ENCODE measurements around the gene FAM120B. TPM values are rescaled to one million over a fixed set of nuclear protein-coding genes. Genes with fewer than 3 reads are reported as not detected.

The FAM120B gene
- polyA plus RNA-seq, 1 donor from 2014 or later = 17.9 TPM

- no peak overlapping the region for H3K27ac ChIP-seq (ENCODE audit: low read length)
- H4K20me1 ChIP-seq (ENCODE audit: insufficient read depth) = no peaks in the 10 kb centered on the region
- no peaks in the 10 kb centered on the region for H3K36me3 ChIP-seq (ENCODE audit: insufficient read depth, low read length)
- H2AFZ ChIP-seq (ENCODE audit: low read depth, low read length) = no peak overlapping the region
- no peak for TF ChIP-seq EP300 (conservative IDR thresholded peaks at IDR 0.05; ENCODE audit: poor library complexity, severe bottlenecking)
- no peak overlapping the region for H3K9ac ChIP-seq (ENCODE audit: low read length)
- no peaks in the 10 kb centered on the region for H3K79me2 ChIP-seq (replicated peaks; ENCODE audit: insufficient read depth, low read length)
- H3K9me3 ChIP-seq (ENCODE audit: low read length) = no peaks in the 10 kb centered on the region
- H3K9me2 ChIP-seq (ENCODE audit: insufficient read depth, low read length) = no peaks in the 10 kb centered on the region
- H3F3A ChIP-seq (ENCODE audit: insufficient read depth, low read length, poor library complexity, severe bottlenecking) = no peaks in the 10 kb centered on the region
- H3K27me3 ChIP-seq (ENCODE audit: insufficient read depth, low read depth, low read length) = no peaks in the 10 kb centered on the region
- no peak overlapping the region for H3K4me3 ChIP-seq (ENCODE audit: low read length)
- no peak overlapping the region for H3K4me2 ChIP-seq (ENCODE audit: low read length)
These were observed 113.7 kb downstream of the FAM120B start for GRCh38 chr6:170420283-170420682.

- Histone ChIP-seq H3K9me3 (ENCODE audit: low read length) (no peaks in the 10 kb centered on the region), H3K4me2 (ENCODE audit: low read length) (no peak overlapping the region), H2AFZ (ENCODE audit: low read depth, low read length) (no peak overlapping the region), H3K36me3 (ENCODE audit: insufficient read depth, low read length) (no peaks in the 10 kb centered on the region), H3K4me3 (ENCODE audit: low read length) (no peak overlapping the region), H3K9ac (ENCODE audit: low read length) (no peak overlapping the region), H3K79me2 (replicated peaks; ENCODE audit: insufficient read depth, low read length) (no peaks in the 10 kb centered on the region), H3K9me2 (ENCODE audit: insufficient read depth, low read length) (no peaks in the 10 kb centered on the region), H3F3A (ENCODE audit: insufficient read depth, low read length, poor library complexity, severe bottlenecking) (no peaks in the 10 kb centered on the region), H3K27me3 (ENCODE audit: insufficient read depth, low read depth, low read length) (no peaks in the 10 kb centered on the region), H4K20me1 (ENCODE audit: insufficient read depth) (no peaks in the 10 kb centered on the region), H3K27ac (ENCODE audit: low read length) (no peak overlapping the region)
- TF ChIP-seq SMC3 (conservative IDR thresholded peaks at IDR 0.05; ENCODE audit: poor library complexity) (no peak), POLR2AphosphoS5 (IDR thresholded peaks at IDR 0.05) (no peak), EP300 (conservative IDR thresholded peaks at IDR 0.05; ENCODE audit: poor library complexity, severe bottlenecking) (no peak), RAD21 (conservative IDR thresholded peaks at IDR 0.05) (no peak), REST (IDR thresholded peaks at IDR 0.05; ENCODE audit: borderline replicate concordance) (no peak), CTCF (IDR thresholded peaks at IDR 0.05; ENCODE audit: poor library complexity, severe bottlenecking) (no peak)
These were observed 114.5 kb downstream of the FAM120B start for GRCh38 chr6:170420791-170421776.

GRCh38 chr6:170421921-170422320, 115.4 kb downstream of the FAM120B start:
- no peak overlapping the region for H2AFZ ChIP-seq (ENCODE audit: low read depth, low read length)
- H3K27ac ChIP-seq (ENCODE audit: low read length) = no peak overlapping the region
- TF ChIP-seq CTCF (IDR thresholded peaks at IDR 0.05; ENCODE audit: poor library complexity, severe bottlenecking) (no peak), POLR2AphosphoS5 (IDR thresholded peaks at IDR 0.05) (no peak), MXI1 (conservative IDR thresholded peaks at IDR 0.05; ENCODE audit: poor library complexity, severe bottlenecking) (no peak), EP300 (conservative IDR thresholded peaks at IDR 0.05; ENCODE audit: poor library complexity, severe bottlenecking) (no peak), TAF1 (IDR thresholded peaks at IDR 0.05; ENCODE audit: low read depth) (no peak), REST (IDR thresholded peaks at IDR 0.05; ENCODE audit: borderline replicate concordance) (no peak), EZH2 (IDR thresholded peaks at IDR 0.05; ENCODE audit: borderline replicate concordance, insufficient read depth, low read length, poor library complexity, severe bottlenecking) (no peak), SMC3 (conservative IDR thresholded peaks at IDR 0.05; ENCODE audit: poor library complexity) (no peak)

More at GRCh38 chr6:170421921-170422320, 115.4 kb downstream of the FAM120B start:
- no peaks in the 10 kb centered on the region for H3F3A ChIP-seq (ENCODE audit: insufficient read depth, low read length, poor library complexity, severe bottlenecking)
- no peaks in the 10 kb centered on the region for H3K27me3 ChIP-seq (ENCODE audit: insufficient read depth, low read depth, low read length)
- H3K79me2 ChIP-seq (replicated peaks; ENCODE audit: insufficient read depth, low read length) = no peaks in the 10 kb centered on the region
- no peaks in the 10 kb centered on the region for H3K9me2 ChIP-seq (ENCODE audit: insufficient read depth, low read length)
- H4K20me1 ChIP-seq (ENCODE audit: insufficient read depth) = no peaks in the 10 kb centered on the region
- no peaks in the 10 kb centered on the region for H3K9me3 ChIP-seq (ENCODE audit: low read length)
- H3K9ac ChIP-seq (ENCODE audit: low read length) = no peak overlapping the region
- H3K4me3 ChIP-seq (ENCODE audit: low read length) = no peak overlapping the region
- no peak overlapping the region for H3K4me2 ChIP-seq (ENCODE audit: low read length)
- no peaks in the 10 kb centered on the region for H3K36me3 ChIP-seq (ENCODE audit: insufficient read depth, low read length)
